Smooth muscle cell of the pulmonary artery (primary cell): ENCODE data around the gene SCYGR5. TPM values are rescaled to one million over a fixed set of nuclear protein-coding genes. Genes with fewer than 3 reads are reported as not detected.

Source experiments
- total RNA-seq: library from RNA; depleted of rRNA; stranded (reverse); fragments of >200 nt; gene quantifications from 2 replicates; pipeline ENCODE4 v1.2.3, GENCODE V29; 2014

The SCYGR5 gene, protein sequence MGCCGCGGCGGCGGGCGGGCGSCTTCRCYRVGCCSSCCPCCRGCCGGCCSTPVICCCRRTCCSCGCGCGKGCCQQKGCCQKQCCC
- total RNA-seq: not detected in 2 replicates

DNA sequence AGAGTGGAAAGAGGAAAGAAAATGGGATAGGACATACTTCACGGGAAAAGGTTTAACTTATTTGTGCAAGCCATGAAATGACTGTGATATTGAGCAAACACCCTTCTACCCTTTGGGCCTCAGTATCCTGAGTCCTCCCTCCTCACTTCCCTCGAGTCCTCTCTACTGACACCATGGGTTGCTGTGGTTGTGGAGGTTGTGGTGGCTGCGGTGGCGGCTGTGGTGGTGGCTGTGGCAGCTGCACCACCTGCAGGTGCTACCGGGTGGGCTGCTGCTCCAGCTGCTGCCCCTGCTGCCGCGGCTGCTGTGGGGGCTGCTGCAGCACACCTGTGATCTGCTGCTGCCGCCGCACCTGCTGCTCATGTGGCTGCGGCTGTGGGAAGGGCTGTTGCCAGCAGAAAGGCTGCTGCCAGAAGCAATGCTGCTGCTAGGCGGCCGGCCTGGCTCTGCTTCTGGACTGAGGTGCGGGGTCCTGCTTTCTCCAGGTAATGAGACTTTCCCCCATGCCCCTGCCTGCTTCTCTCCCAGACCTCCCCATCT lies at the start of gene SCYGR5:
Gene SCYGR5, plus strand, starts transcription at position 174 of the 540 bp plus-strand sequence. Its CDS starts 0 bp downstream, at position 174.

DNA sequence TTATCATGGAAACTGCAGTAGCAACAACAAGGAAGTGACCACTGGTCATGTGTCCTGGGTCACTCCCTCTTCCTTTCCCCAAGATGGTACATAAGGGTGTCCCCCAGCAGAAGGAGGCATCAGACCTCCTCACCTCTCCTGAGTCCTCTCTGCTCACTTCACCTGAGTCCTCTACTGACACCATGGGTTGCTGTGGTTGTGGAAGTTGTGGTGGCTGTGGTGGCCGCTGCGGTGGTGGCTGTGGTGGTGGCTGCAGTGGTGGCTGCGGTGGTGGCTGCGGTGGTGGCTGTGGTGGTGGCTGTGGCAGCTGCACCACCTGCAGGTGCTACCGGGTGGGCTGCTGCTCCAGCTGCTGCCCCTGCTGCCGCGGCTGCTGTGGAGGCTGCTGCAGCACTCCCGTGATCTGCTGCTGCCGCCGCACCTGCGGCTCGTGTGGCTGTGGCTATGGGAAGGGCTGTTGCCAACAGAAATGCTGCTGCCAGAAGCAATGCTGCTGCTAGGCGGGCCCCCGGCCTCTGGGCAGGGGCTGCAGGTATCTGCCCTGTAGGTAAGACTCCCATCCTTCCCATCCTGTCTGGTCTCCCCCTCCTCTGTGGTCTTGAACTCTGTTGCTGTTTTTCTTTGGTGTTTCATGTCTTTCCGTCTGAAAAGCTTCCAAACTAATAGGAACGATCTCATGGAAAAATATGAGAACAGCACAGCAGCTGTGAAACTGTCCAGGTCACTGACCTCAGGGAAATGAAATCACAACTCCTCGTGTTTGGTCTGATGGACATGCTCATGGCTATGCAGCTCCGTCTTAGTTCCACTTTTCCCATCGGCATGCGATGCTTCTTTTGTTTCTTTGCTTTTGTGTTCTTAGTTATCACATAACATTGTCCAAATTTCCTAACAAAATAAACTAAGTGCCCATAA lies 49.0 kb upstream of the SCYGR5 start, which contains the start of gene SCYGR4:
Gene SCYGR4, plus strand, starts transcription at position 183 of the 915 bp plus-strand sequence. Its CDS starts 0 bp downstream, at position 183.

Other genes with a start within 250 kb of the SCYGR5 start
- gene AGFG1, start 194.6 kb upstream of the SCYGR5 start, total RNA-seq: 62.7 and 62.8 TPM in 2 replicates
- gene SCYGR2, start 67.9 kb upstream of the SCYGR5 start, total RNA-seq: not detected in 2 replicates
- not detected in 2 replicates for gene SCYGR3, start 52.0 kb upstream of the SCYGR5 start, total RNA-seq
- gene SCYGR4, start 49.3 kb upstream of the SCYGR5 start, total RNA-seq: not detected in 2 replicates
- gene SLC19A3, start 51.2 kb downstream of the SCYGR5 start, total RNA-seq: 0.36 and 0.78 TPM in 2 replicates
- gene SCYGR6, start 58.0 kb downstream of the SCYGR5 start, total RNA-seq: not detected in 2 replicates
- not detected in 2 replicates for gene SCYGR7, start 61.5 kb downstream of the SCYGR5 start, total RNA-seq
- gene SCYGR8, start 79.1 kb downstream of the SCYGR5 start, total RNA-seq: not detected in 2 replicates
- gene CCL20, start 147.0 kb downstream of the SCYGR5 start, total RNA-seq: 0.13 TPM in 1 of 2 replicates, not detected in the other
- 2.0 and 2.5 TPM in 2 replicates for gene DAW1, start 204.8 kb downstream of the SCYGR5 start, total RNA-seq